ENCODE data around the gene GRM4.

- TF ChIP-seq, protein P1, sequence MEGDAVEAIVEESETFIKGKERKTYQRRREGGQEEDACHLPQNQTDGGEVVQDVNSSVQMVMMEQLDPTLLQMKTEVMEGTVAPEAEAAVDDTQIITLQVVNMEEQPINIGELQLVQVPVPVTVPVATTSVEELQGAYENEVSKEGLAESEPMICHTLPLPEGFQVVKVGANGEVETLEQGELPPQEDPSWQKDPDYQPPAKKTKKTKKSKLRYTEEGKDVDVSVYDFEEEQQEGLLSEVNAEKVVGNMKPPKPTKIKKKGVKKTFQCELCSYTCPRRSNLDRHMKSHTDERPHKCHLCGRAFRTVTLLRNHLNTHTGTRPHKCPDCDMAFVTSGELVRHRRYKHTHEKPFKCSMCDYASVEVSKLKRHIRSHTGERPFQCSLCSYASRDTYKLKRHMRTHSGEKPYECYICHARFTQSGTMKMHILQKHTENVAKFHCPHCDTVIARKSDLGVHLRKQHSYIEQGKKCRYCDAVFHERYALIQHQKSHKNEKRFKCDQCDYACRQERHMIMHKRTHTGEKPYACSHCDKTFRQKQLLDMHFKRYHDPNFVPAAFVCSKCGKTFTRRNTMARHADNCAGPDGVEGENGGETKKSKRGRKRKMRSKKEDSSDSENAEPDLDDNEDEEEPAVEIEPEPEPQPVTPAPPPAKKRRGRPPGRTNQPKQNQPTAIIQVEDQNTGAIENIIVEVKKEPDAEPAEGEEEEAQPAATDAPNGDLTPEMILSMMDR (IDR thresholded peaks at IDR 0.05): no peak
- TF ChIP-seq POLR2A (IDR thresholded peaks at IDR 0.05): no peak
Observed at GRCh38 chr6:33985313-33985751, 160.6 kb downstream of the GRM4 start.

All from heart left ventricle (tissue), 13 donors.